ENCODE measurements around the gene ZNF337. TPM values are rescaled to one million over a fixed set of nuclear protein-coding genes. Genes with fewer than 3 reads are reported as not detected.

ZNF337 gene
- total and polyA plus RNA-seq, 2 of the 13 experiments (the other 11 are each of a cell fraction or from before 2014, with no cell fraction given) = 17.0 to 19.6 TPM

DNA sequence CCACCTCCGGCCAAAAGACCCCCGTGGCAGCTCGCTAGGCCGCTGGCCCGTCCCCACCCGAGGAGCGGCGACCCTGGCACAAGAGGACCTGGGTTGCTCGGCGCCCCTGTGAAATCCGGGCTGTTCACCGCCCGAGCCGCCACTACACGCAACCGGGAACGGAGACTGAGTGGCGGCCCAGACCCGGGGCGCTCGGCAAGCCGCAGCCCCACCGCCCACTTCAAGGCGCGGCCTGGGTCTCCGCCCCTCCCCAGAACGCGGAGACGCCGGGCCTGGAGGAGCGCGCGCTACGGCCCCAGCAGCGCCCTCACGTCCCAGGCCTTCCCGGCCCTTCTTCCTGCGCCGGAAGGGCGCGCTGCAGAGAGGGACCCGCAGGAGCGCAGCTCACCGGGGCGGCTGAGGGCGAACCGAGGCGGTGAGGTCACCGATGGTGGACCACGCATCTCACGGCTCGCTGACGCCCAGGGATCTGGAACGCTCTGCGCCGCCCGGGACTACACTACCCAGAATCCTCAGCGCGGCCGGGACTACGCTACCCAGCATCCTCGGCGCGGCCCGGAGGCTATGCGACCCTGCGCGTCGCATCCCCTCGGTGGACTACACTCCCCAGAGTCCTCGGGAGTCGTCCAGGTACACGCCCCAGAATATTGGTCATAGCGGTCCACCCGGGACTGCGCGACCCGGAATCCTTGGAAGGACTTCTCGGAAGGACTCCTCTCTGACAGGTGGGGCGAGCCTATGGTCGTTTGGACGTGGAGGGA, at the start of gene ZNF337 (continued):
- TF ChIP-seq REL (CRISPR knock-in tag; conservative IDR thresholded peaks at IDR 0.05) (no peak; the same call in 1 of the 2 replicates), MAF1 (CRISPR knock-in tag; IDR thresholded peaks at IDR 0.05; ENCODE audit: borderline replicate concordance) (peak; percentile 94), ELF3 (CRISPR knock-in tag; IDR thresholded peaks at IDR 0.05) (peak; percentile 88; the same call in 1 of the 2 replicates), HDAC6 (IDR thresholded peaks at IDR 0.05; ENCODE audit: low read depth, low read length) (no peak), EED (CRISPR knock-in tag; IDR thresholded peaks at IDR 0.05) (peak; percentile 99), CBX1 (IDR thresholded peaks at IDR 0.05; ENCODE audit: low read depth) (peak; percentile 99), NFIB (CRISPR knock-in tag; IDR thresholded peaks at IDR 0.05; ENCODE audit: borderline replicate concordance) (no peak), JARID2 (CRISPR knock-in tag; IDR thresholded peaks at IDR 0.05; ENCODE audit: insufficient replicate concordance) (peak; percentile 33), ZNF629 (CRISPR knock-in tag; conservative IDR thresholded peaks at IDR 0.05) (no peak; the same call in 1 of the 2 replicates), ZNF691 (CRISPR knock-in tag; IDR thresholded peaks at IDR 0.05; ENCODE audit: borderline replicate concordance, low read depth) (peak; percentile 94), ATM (IDR thresholded peaks at IDR 0.05; ENCODE audit: borderline replicate concordance) (no peak), ZBTB7A (CRISPR knock-in tag; IDR thresholded peaks at IDR 0.05) (peak; percentile 97), ZBTB1 (CRISPR knock-in tag; IDR thresholded peaks at IDR 0.05; ENCODE audit: borderline replicate concordance) (0 out of 2 replicates have a peak, but pooled peaks have one; percentile 18), GPN1 (CRISPR knock-in tag; IDR thresholded peaks at IDR 0.05; ENCODE audit: borderline replicate concordance) (no peak; the same call in none of the 2 replicates), ZNF264 (CRISPR knock-in tag; IDR thresholded peaks at IDR 0.05) (peak; percentile 92), RNF2 (conservative IDR thresholded peaks at IDR 0.05; ENCODE audit: low read depth) (peak; percentile 87)
- TF ChIP-seq, protein P1, sequence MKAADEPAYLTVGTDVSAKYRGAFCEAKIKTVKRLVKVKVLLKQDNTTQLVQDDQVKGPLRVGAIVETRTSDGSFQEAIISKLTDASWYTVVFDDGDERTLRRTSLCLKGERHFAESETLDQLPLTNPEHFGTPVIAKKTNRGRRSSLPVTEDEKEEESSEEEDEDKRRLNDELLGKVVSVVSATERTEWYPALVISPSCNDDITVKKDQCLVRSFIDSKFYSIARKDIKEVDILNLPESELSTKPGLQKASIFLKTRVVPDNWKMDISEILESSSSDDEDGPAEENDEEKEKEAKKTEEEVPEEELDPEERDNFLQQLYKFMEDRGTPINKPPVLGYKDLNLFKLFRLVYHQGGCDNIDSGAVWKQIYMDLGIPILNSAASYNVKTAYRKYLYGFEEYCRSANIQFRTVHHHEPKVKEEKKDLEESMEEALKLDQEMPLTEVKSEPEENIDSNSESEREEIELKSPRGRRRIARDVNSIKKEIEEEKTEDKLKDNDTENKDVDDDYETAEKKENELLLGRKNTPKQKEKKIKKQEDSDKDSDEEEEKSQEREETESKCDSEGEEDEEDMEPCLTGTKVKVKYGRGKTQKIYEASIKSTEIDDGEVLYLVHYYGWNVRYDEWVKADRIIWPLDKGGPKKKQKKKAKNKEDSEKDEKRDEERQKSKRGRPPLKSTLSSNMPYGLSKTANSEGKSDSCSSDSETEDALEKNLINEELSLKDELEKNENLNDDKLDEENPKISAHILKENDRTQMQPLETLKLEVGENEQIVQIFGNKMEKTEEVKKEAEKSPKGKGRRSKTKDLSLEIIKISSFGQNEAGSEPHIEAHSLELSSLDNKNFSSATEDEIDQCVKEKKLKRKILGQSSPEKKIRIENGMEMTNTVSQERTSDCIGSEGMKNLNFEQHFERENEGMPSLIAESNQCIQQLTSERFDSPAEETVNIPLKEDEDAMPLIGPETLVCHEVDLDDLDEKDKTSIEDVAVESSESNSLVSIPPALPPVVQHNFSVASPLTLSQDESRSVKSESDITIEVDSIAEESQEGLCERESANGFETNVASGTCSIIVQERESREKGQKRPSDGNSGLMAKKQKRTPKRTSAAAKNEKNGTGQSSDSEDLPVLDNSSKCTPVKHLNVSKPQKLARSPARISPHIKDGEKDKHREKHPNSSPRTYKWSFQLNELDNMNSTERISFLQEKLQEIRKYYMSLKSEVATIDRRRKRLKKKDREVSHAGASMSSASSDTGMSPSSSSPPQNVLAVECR (CRISPR knock-in tag; IDR thresholded peaks at IDR 0.05; ENCODE audit: borderline replicate concordance) = peak; percentile 98
- TF ChIP-seq, protein P2, sequence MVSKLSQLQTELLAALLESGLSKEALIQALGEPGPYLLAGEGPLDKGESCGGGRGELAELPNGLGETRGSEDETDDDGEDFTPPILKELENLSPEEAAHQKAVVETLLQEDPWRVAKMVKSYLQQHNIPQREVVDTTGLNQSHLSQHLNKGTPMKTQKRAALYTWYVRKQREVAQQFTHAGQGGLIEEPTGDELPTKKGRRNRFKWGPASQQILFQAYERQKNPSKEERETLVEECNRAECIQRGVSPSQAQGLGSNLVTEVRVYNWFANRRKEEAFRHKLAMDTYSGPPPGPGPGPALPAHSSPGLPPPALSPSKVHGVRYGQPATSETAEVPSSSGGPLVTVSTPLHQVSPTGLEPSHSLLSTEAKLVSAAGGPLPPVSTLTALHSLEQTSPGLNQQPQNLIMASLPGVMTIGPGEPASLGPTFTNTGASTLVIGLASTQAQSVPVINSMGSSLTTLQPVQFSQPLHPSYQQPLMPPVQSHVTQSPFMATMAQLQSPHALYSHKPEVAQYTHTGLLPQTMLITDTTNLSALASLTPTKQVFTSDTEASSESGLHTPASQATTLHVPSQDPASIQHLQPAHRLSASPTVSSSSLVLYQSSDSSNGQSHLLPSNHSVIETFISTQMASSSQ (IDR thresholded peaks at IDR 0.05; ENCODE audit: low read depth) = peak; percentile 56; the same call in 1 of the 2 replicates
- TF ChIP-seq, protein P2 (CRISPR knock-in tag; IDR thresholded peaks at IDR 0.05; ENCODE audit: borderline replicate concordance) = peak; percentile 85; the same call in 1 of the 2 replicates
